HG02852 (cell line): ENCODE data around the gene AMY1C.
A peak's percentile ranks its signal among the peaks of the same experiment; 100 is the strongest.
"Not testable (repeated sequence)": the region's sequence is repeated elsewhere in the genome, so short reads cannot be mapped to it uniquely, and the experiment has no call there.

Experiments
- ATAC-seq: cut with Tn5 transposase; IDR thresholded peaks from one replicate; pipeline ENCODE4 v1.9.1; 2021; ENCODE audit warnings: mild to moderate bottlenecking, moderate library complexity; ENCODE audit not compliant: unreplicated experiment

AMY1C gene

DNA sequence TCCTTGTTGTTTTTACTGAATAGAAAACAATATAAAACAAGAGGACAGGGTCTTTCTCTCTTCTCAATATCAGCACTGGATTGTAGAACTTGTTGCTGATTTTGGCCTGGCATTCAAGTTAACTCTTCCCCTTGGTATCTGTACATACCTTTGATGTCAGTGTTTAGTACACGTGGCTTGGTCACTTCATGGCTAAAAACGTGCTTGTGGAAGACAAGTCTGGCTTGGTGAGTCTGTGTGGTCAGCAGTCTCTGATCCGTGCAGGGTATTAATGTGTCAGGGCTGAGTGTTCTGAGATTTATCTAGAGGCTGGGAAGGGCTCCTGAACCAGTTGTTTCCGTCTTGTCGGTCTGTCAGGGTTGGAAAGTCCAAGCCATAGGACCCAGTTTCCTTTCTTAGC is at the start of gene AMY1C:
TSS of gene AMY1C (plus strand) at position 301 of the 400 bp plus-strand sequence. CDS start 572 bp downstream, outside the sequence.
- not testable (repeated sequence) for ATAC-seq

DNA sequence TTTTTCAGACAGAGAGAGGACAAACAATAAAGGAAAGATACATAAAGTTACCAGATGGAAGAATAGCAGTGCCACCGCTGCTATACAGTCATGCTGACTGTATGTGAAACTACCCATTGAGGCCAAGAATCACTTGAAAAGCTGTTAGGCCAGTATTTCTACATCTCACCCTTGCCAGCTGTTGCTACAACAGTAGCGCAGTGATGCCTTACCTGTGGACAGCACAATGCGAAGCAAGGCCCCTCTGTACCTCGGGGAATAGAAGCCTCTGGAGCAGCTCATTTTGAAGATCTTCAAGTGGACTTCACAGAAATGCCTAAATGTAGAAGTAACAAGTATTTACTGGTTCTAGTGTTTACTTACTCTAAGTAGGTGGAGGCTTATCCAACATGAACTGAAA is 49.0 kb upstream of the AMY1C start:
- ATAC-seq = not testable (repeated sequence)

- not testable (repeated sequence) for ATAC-seq
Measured at GRCh38 chr1:103701256-103701655, 48.4 kb upstream of the AMY1C start.

- not testable (repeated sequence) for ATAC-seq
Measured at GRCh38 chr1:103707670-103708069, 42.0 kb upstream of the AMY1C start.

DNA sequence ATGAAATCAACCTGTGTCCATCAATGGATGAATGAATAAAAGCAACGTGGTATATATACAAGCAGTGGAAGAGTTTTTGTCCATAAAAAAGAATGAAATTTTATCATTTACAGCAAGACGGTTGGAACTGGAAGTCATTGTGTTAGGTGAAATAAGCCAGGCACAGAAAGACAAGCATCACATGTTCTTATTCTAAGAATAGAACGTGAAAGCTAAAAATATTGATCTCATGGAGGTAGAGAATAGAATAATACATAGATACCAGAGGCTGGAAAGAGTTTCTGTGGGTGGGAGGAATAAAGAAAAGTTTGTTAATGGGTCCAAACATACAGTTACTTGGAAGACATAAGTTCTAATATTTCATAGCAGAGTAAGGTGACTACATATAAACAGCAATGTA is 39.3 kb upstream of the AMY1C start:
- not testable (repeated sequence) for ATAC-seq

DNA sequence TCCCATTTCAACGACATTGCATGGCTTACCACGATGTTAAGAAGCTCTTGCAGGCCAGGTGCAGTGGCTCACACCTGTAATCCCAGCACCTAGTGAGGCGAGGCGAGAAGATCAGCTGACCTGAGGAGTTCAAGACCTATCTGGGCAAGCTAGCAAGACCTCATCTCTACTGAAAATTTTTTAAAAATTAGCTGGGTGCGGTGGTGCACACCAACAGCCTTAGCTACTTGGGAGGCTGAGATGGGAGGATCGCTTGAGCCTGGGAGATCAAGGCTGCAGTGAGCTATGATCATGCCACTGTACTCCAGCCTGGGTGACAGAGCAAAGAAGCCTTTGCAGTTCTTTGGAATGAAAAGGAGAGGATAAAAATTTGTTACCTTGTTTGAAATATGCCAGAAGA is 32.3 kb upstream of the AMY1C start:
- ATAC-seq = not testable (repeated sequence)

- not testable (repeated sequence) for ATAC-seq
Measured at GRCh38 chr1:103721473-103721872, 28.2 kb upstream of the AMY1C start.

GRCh38 chr1:103735334-103735733 is 14.4 kb upstream of the AMY1C start:
- not testable (repeated sequence) for ATAC-seq

GRCh38 chr1:103738031-103738430 is 11.7 kb upstream of the AMY1C start:
- ATAC-seq = not testable (repeated sequence)

DNA sequence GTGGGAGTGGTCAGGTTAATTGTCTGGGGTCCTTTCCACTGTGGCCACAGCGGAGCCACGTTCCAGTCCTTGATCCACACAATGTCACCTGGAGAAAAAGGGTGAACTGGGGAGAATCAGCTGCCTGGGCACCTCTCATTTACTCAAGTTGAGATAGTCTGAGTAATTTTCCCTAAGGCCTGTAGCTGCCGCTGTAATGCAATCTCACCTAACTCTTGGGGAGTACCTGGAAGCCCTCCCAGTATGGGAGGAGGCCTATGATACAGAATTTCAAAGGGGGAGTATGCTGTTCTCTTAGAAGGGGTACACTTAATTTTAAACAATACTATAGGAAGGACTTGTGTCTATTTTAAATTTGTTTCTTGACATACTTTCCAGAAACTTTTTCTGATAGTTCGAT is 5.2 kb upstream of the AMY1C start:
- not testable (repeated sequence) for ATAC-seq

DNA sequence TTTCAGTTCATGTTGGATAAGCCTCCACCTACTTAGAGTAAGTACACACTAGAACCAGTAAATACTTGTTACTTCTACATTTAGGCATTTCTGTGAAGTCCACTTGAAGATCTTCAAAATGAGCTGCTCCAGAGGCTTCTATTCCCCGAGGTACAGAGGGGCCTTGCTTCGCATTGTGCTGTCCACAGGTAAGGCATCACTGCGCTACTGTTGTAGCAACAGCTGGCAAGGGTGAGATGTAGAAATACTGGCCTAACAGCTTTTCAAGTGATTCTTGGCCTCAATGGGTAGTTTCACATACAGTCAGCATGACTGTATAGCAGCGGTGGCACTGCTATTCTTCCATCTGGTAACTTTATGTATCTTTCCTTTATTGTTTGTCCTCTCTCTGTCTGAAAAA is 4.7 kb upstream of the AMY1C start:
- ATAC-seq = not testable (repeated sequence)

GRCh38 chr1:103748273-103748672 is 1.4 kb upstream of the AMY1C start:
- ATAC-seq = not testable (repeated sequence)

- no peak for ATAC-seq
Measured at GRCh38 chr1:103761896-103762295, 12.2 kb downstream of the AMY1C start.

GRCh38 chr1:103779932-103780331 is 30.2 kb downstream of the AMY1C start:
- peak; percentile 45 for ATAC-seq

GRCh38 chr1:103783944-103784377 is 34.3 kb downstream of the AMY1C start:
- peak; percentile 70 for ATAC-seq

- no peak for ATAC-seq
Measured at GRCh38 chr1:103788377-103788776, 38.7 kb downstream of the AMY1C start.

GRCh38 chr1:103790172-103790571 is 40.5 kb downstream of the AMY1C start:
- ATAC-seq = no peak
